Measurements from ENCODE around the gene TMEM131L. TPM values are rescaled to one million over a fixed set of nuclear protein-coding genes. Genes with fewer than 3 reads are reported as not detected.

TMEM131L gene
- total and polyA plus RNA-seq, 12 donors: 2.5 to 11.7 (median 4.8) TPM

DNA sequence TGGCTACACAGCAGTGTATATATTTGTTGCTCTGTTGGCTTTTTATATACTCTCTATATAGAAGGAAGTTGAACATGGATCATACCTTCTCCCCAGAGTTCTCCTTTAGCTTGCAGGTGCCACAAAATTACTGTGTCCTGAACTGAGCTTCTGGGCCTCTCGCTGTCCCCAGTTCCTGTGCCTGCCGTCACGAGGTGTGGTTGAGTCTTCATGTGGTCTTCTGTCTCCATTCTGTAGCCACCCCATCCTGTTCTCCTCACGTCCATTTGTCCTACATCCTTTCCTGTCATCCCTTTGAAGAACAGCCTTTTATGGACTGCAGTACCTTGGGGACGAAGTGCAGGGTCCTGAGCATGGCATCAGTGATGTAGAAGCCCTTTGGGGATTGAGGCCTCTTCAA is 14.5 kb downstream of the TMEM131L start:
- no peak for DNase-seq
- H3K4me1 ChIP-seq (replicated peaks in 1 of 2): peaks cover 0 to 9% of the 10 kb centered on the region in 2 donors
- no peaks in the 10 kb centered on the region for H3K36me3 ChIP-seq (replicated peaks in 1 of 2)
- H3K9me3 ChIP-seq (replicated peaks in 1 of 3): no peaks in the 10 kb centered on the region
- TF ChIP-seq POLR2A (IDR thresholded peaks at IDR 0.05): no peak
- TF ChIP-seq, protein P1, sequence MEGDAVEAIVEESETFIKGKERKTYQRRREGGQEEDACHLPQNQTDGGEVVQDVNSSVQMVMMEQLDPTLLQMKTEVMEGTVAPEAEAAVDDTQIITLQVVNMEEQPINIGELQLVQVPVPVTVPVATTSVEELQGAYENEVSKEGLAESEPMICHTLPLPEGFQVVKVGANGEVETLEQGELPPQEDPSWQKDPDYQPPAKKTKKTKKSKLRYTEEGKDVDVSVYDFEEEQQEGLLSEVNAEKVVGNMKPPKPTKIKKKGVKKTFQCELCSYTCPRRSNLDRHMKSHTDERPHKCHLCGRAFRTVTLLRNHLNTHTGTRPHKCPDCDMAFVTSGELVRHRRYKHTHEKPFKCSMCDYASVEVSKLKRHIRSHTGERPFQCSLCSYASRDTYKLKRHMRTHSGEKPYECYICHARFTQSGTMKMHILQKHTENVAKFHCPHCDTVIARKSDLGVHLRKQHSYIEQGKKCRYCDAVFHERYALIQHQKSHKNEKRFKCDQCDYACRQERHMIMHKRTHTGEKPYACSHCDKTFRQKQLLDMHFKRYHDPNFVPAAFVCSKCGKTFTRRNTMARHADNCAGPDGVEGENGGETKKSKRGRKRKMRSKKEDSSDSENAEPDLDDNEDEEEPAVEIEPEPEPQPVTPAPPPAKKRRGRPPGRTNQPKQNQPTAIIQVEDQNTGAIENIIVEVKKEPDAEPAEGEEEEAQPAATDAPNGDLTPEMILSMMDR (IDR thresholded peaks at IDR 0.05): no peak
- no peaks in the 10 kb centered on the region for H3K27me3 ChIP-seq
- H3K27ac ChIP-seq: no peak overlapping the region
- H3K4me3 ChIP-seq: no peak overlapping the region
- 87 to 95% (median 90%) methylated on average over 5 of the region's 5 CpGs for WGBS, 4 donors
- intact Hi-C loops (cut with DNase I): no loop called here

DNA sequence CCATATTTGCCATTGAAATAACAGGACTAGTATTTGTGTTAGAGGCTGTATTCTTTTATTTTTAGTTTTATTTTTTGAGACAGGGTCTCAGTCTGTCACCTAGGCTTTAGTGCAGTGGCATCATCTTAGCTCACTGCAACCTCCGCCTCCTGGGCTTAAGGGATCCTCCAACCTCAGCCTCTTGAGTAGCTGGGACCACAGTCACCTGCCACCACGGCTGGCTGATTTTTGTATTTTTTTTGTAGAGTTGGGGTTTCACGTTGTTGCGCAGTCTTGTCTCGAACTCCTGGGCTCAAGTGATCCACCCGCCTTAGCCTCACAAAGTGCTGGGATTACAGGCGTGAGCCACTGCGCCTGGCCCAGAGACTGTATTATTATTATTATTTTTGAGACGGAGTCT is 15.3 kb downstream of the TMEM131L start:
- WGBS, 4 donors: 95 to 97% (median 96%) methylated on average over 9 of the region's 9 CpGs
- Histone ChIP-seq H3K36me3 (replicated peaks in 1 of 2) (no peaks in the 10 kb centered on the region), H3K4me1 (replicated peaks in 1 of 2) (peaks cover 0 to 9% of the 10 kb centered on the region in 2 donors)

DNA sequence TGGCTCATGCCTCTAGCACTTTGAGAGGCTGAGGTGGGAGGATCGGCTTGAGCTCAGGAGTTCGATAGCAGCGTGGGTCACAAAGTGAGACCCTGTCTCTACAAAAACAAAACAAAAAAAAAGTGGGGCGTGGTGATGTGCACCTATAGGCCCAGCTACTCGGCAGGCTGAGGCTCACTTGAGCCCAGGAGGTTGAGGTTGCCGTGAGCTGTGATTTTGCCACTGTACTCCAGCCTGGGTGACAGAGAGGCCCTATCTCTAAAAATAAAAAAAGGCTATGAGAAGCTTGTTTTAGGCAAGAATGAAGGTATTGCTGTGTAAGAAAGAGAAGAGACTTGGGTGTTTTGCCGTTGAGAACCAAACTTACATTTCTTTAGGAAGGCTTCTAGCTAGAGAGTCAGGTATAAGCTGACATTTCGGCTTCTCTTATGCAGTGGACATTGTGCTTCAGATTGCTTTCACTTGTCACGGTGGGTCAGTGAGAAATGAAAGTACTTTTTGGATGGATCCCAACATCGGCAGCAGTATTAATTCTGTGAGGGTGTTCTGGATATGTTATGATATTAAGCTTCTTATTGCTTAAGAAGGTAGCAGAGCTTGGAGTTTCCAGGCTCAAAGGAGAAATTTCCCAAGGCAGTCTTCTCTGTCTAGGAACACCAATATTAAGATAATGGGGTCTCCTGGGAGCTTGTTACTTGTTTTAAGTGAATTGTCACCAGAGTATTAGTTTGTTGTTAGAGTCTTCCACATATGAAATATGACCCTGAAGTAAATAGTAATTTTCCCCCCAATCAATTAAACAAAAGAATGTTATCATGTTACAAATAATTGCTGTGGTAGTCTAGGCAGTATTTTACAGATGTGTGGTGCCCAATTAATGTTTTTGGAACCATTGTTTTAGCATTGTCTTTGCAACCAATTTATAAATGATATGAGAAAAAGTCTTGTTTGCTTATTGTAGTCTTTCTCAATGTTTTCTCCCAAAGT is 17.6 kb downstream of the TMEM131L start:
- peaks cover 0 to 12% of the 10 kb centered on the region in 2 donors for H3K4me1 ChIP-seq (replicated peaks in 1 of 2)
- H3K27me3 ChIP-seq: no peaks in the 10 kb centered on the region
- H3K27ac ChIP-seq: no peak overlapping the region
- no peak overlapping the region for H3K4me3 ChIP-seq
- TF ChIP-seq POLR2A (IDR thresholded peaks at IDR 0.05): no peak
- TF ChIP-seq, protein P1 (IDR thresholded peaks at IDR 0.05): no peak
- H3K9me3 ChIP-seq (replicated peaks in 1 of 3): no peaks in the 10 kb centered on the region
- WGBS, 4 donors: 64 to 71% (median 68%) methylated on average over 10 of the region's 10 CpGs
- no peak for DNase-seq
- intact Hi-C loops (cut with DNase I): no loop called here
- H3K36me3 ChIP-seq (replicated peaks in 1 of 2): no peaks in the 10 kb centered on the region

More for the DNA sequence above, 15.3 kb downstream of the TMEM131L start:
- TF ChIP-seq POLR2A (IDR thresholded peaks at IDR 0.05): no peak
- TF ChIP-seq, protein P1 (IDR thresholded peaks at IDR 0.05): no peak
- intact Hi-C loops (cut with DNase I): no loop called here
- Histone ChIP-seq H3K27ac (no peak overlapping the region), H3K9me3 (replicated peaks in 1 of 3) (no peaks in the 10 kb centered on the region), H3K4me3 (no peak overlapping the region), H3K27me3 (no peaks in the 10 kb centered on the region)
- DNase-seq: no peak

DNA sequence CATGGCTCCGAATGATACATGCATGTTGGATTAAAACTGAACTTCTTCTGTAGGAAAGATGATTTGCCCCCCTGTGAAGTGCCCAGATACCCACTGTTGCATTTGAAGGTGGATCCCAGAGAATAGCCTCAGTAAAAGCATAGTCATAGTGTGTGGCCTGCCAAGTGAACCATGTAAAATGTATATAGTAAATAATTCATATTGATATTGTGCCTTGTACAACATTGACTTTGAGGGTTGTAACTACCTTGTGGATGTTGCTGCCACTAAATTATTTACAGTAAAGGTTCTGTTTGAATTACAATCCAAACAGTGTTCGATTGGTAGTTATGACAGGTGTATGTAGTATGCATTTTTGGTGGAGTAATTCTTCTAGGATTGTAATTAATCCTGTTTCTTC is 19.2 kb downstream of the TMEM131L start:
- intact Hi-C loops (cut with DNase I): no loop called here
- no peaks in the 10 kb centered on the region for H3K9me3 ChIP-seq (replicated peaks in 1 of 3)
- H3K4me1 ChIP-seq (replicated peaks in 1 of 2): peaks cover 0 to 17% of the 10 kb centered on the region in 2 donors
- no peaks in the 10 kb centered on the region for H3K36me3 ChIP-seq (replicated peaks in 1 of 2)
- no peak overlapping the region for H3K27ac ChIP-seq
- TF ChIP-seq POLR2A (IDR thresholded peaks at IDR 0.05): no peak
- TF ChIP-seq, protein P1 (IDR thresholded peaks at IDR 0.05): no peak
- H3K27me3 ChIP-seq: no peaks in the 10 kb centered on the region
- 93 to 95% (median 95%) methylated on average over 2 of the region's 2 CpGs for WGBS, 4 donors
- DNase-seq: no peak
- H3K4me3 ChIP-seq: no peak overlapping the region

Measured in adrenal gland (tissue), 12 donors.